GM12878 (cell line): ENCODE measurements around the gene RAD18. TPM values are rescaled to one million over a fixed set of nuclear protein-coding genes. Genes with fewer than 3 reads are reported as not detected.

Experiments
- ATAC-seq: fragments of 200-7000 bp; cut with Tn5 transposase; 3 replicates; pipeline ENCODE4 v1.9.1; 2020; ENCODE audit warnings: mild to moderate bottlenecking, moderate library complexity
- BruUV-seq: library from RNA; stranded (reverse); fragments of 400-500 nt; replicated peaks from 2 replicates; lab custom pipeline; 2021; lab: Mats Ljungman, UMichigan
- CTCF ChIA-PET: fragments of 300-600 bp; sonication (Branson Sonifier 250); formaldehyde crosslinking; extraction: SDS; loops from one replicate; lab custom pipeline; 2021; ENCODE audit warnings: inconsistent platforms; lab: Yijun Ruan, JAX
- POLR2A ChIA-PET: fragments of 350-600 bp; formaldehyde crosslinking; extraction: SDS; loops from one replicate; lab custom pipeline; 2021; ENCODE audit warnings: inconsistent platforms; lab: Charles Lee
- RAD21 ChIA-PET: fragments of 300-600 bp; sonication (Branson Sonifier 250); formaldehyde crosslinking; loops from one replicate; lab custom pipeline; 2023; ENCODE audit warnings: antibody characterized with exemption; ENCODE audit not compliant: unreplicated experiment; lab: Charles Lee
- SMC1A ChIA-PET: fragments of 300-600 bp; sonication (Branson Sonifier 250); formaldehyde crosslinking; loops from one replicate; lab custom pipeline; 2023; ENCODE audit not compliant: unreplicated experiment, uncharacterized antibody; lab: Charles Lee
- DNase-seq: peaks from one replicate; pipeline ENCODE4 v3.0.0-alpha.2; 2011; ENCODE audit warnings: low read depth, low spot score
- FAIRE-seq: peaks from 3 replicates; lab custom pipeline; 2011; peaks lifted over from hg19 to GRCh38; lab: Jason Lieb, UNC
- H2AFZ ChIP-seq: 2 replicates; pipeline ENCODE4 v1.6.0; 2011; ENCODE audit warnings: low read depth, low read length, control low read depth; ENCODE audit not compliant: control insufficient read depth
- H3K27ac ChIP-seq: 2 replicates; pipeline ENCODE4 v1.5.1; 2011; ENCODE audit warnings: control low read depth; ENCODE audit not compliant: control insufficient read depth, insufficient read depth
- H3K27me3 ChIP-seq, 2 experiments: replicated peaks in 1 of 2; 2 replicates each; pipeline versions ENCODE4 v1.6.0 to v1.6.1; 2011; ENCODE audit warnings: low read length in 1 of 2; ENCODE audit not compliant: control insufficient read depth in 2 of 2, insufficient read depth in 2 of 2
- H3K36me3 ChIP-seq, 2 experiments: 2 replicates each; pipeline ENCODE4 v1.5.1; 2011; ENCODE audit warnings: low read length in 1 of 2; ENCODE audit not compliant: control insufficient read depth in 2 of 2, insufficient read depth in 2 of 2
- H3K4me1 ChIP-seq: 2 replicates; pipeline ENCODE4 v1.6.1; 2011; ENCODE audit warnings: mild to moderate bottlenecking, low read length, moderate library complexity, mixed read lengths; ENCODE audit not compliant: control insufficient read depth, insufficient read depth
- H3K4me2 ChIP-seq: 2 replicates; pipeline ENCODE4 v1.6.0; 2011; ENCODE audit warnings: control low read depth; ENCODE audit not compliant: control insufficient read depth, insufficient read depth
- H3K4me3 ChIP-seq: fragments of 200-600 bp; sonication (generic); 2 replicates; pipeline ENCODE4 v1.5.1; 2016
- H3K79me2 ChIP-seq: 2 replicates; pipeline ENCODE4 v1.6.0; 2011; ENCODE audit warnings: low read length; ENCODE audit not compliant: control insufficient read depth, insufficient read depth
- H3K9ac ChIP-seq: 2 replicates; pipeline ENCODE4 v1.8.0; 2011; ENCODE audit warnings: low read length, control low read depth, mixed read lengths; ENCODE audit not compliant: control insufficient read depth, insufficient read depth
- H3K9me3 ChIP-seq: replicated peaks from 3 replicates; pipeline ENCODE4 v1.5.1; 2011; ENCODE audit warnings: mild to moderate bottlenecking, low read length; ENCODE audit not compliant: control insufficient read depth, insufficient read depth
- H4K20me1 ChIP-seq: 2 replicates; pipeline ENCODE4 v1.6.0; 2011; ENCODE audit not compliant: control insufficient read depth, insufficient read depth
- ASH2L ChIP-seq: fragments of 300-600, 200-600 bp; sonication (generic); IDR thresholded peaks from 2 replicates; pipeline ENCODE4 v1.6.1; 2017; ENCODE audit warnings: low read depth, mild to moderate bottlenecking, borderline replicate concordance
- CBFB ChIP-seq: IDR thresholded peaks from 2 replicates; pipeline ENCODE4 v1.6.1; 2016; ENCODE audit warnings: antibody characterized with exemption, low read depth
- CHD1 ChIP-seq: IDR thresholded peaks from 2 replicates; pipeline ENCODE4 v1.6.1; 2012; ENCODE audit warnings: low read depth, low read length, improper control_type of control experiment
- CHD2 ChIP-seq: IDR thresholded peaks from 2 replicates; pipeline ENCODE4 v1.6.1; 2011; ENCODE audit warnings: low read depth, low read length, improper control_type of control experiment, borderline replicate concordance
- JUND ChIP-seq: IDR thresholded peaks from 2 replicates; pipeline ENCODE4 v1.6.1; 2012; ENCODE audit warnings: low read depth, mild to moderate bottlenecking, low read length, improper control_type of control experiment, moderate library complexity
- KAT2A ChIP-seq: conservative IDR thresholded peaks from 2 replicates; pipeline ENCODE4 v1.6.1; 2011; ENCODE audit warnings: low read depth, low read length; ENCODE audit not compliant: control insufficient read depth
- MTA3 ChIP-seq: IDR thresholded peaks from 2 replicates; pipeline ENCODE4 v1.6.1; 2012; ENCODE audit warnings: low read length, inconsistent platforms, borderline replicate concordance
- NFIC ChIP-seq: IDR thresholded peaks from 2 replicates; pipeline ENCODE4 v1.6.1; 2012; ENCODE audit warnings: low read depth, mild to moderate bottlenecking, inconsistent platforms, low read length, moderate library complexity
- NR2C1 ChIP-seq: fragments of 450-650 bp; IDR thresholded peaks from 2 replicates; pipeline ENCODE4 v1.6.1; 2017; ENCODE audit warnings: antibody characterized with exemption, mild to moderate bottlenecking, moderate library complexity
- RUNX3 ChIP-seq: IDR thresholded peaks from 2 replicates; pipeline ENCODE4 v1.6.1; 2012; ENCODE audit warnings: low read length, inconsistent platforms
- SIN3A ChIP-seq: IDR thresholded peaks from 2 replicates; pipeline ENCODE4 v1.6.1; 2012; ENCODE audit warnings: low read depth, low read length, improper control_type of control experiment
- SMC3 ChIP-seq: IDR thresholded peaks from 2 replicates; pipeline ENCODE4 v1.6.1; 2011; ENCODE audit warnings: low read length, improper control_type of control experiment, borderline replicate concordance
- TCF7 ChIP-seq: IDR thresholded peaks from 2 replicates; pipeline ENCODE4 v1.6.1; 2014; ENCODE audit warnings: antibody characterized with exemption, borderline replicate concordance
- WGBS: methylation state at CpG from one replicate; pipeline ENCODE4 v1.1.6; 2016; ENCODE audit warnings: low lambda C conversion rate; ENCODE audit not compliant: insufficient replicate concordance, insufficient coverage; ENCODE audit errors: missing lambda C conversion rate; 5-methylcytosine and 5-hydroxymethylcytosine counted together
- in situ Hi-C: fragments of 300-500 bp; cut with MboI; formaldehyde crosslinking; loops from 9 replicates; pipeline ENCODE4 v1.14.3; 2018; ENCODE audit warnings: mixed read lengths
- intact Hi-C: fragments of 100-400 bp; cut with micrococcal nuclease; formaldehyde crosslinking; loops from one replicate; pipeline ENCODE4 v1.14.2; 2022; ENCODE audit not compliant: unreplicated experiment
- polyA plus RNA-seq, 11 experiments: library from polyadenylated mRNA; depleted of rRNA in 4 of 11; unstranded in 6 of 11; stranded (reverse) in 5 of 11; fragments of >200 nt; fragmentation: Nextera tagmentation in 4 of 11; fragmentation: Illumina TruSeq in 1 of 11; extraction: Ambion mirVana in 4 of 11; extraction: Trizol in 1 of 11; gene quantifications; 1 replicate in 1 of 11; 2 replicates in 10 of 11; pipeline versions ENCODE4 v1.2.1 to v1.2.3, GENCODE V29; 2011 to 2016; ENCODE audit warnings: inconsistent platforms in 2 of 11, missing spikeins in 2 of 11, low read depth in 1 of 11
- total RNA-seq, 4 experiments: library from RNA; depleted of rRNA in 3 of 4; stranded (reverse); fragments of >200 nt in 3 of 4; fragmentation: Illumina TruSeq in 1 of 4; extraction: Trizol in 1 of 4; gene quantifications; 2 replicates each; pipeline versions ENCODE4 v1.2.1 to v1.2.3, GENCODE V29; 2013 to 2021
- TF ChIP-seq, protein P1 (sequence below): IDR thresholded peaks from 2 replicates; pipeline ENCODE4 v1.6.1; 2012; ENCODE audit warnings: improper control_type of control experiment, low read depth, low read length; ENCODE audit not compliant: insufficient replicate concordance
- TF ChIP-seq, protein P2 (sequence below): fragments of 450-650 bp; conservative IDR thresholded peaks from 2 replicates; pipeline ENCODE4 v1.6.1; 2017; ENCODE audit warnings: mild to moderate bottlenecking, moderate library complexity
- TF ChIP-seq, protein P3 (sequence below): fragments of 450-650 bp; IDR thresholded peaks from 2 replicates; pipeline ENCODE4 v1.6.1; 2017; ENCODE audit warnings: mild to moderate bottlenecking, low read depth, inconsistent platforms; ENCODE audit not compliant: poor library complexity, severe bottlenecking

The RAD18 gene
- total and polyA plus RNA-seq, 10 of the 15 experiments (the other 5 are each of a cell fraction or from before 2014, with no cell fraction given), result 8.7 to 38.6 (median 19.2) TPM

DNA sequence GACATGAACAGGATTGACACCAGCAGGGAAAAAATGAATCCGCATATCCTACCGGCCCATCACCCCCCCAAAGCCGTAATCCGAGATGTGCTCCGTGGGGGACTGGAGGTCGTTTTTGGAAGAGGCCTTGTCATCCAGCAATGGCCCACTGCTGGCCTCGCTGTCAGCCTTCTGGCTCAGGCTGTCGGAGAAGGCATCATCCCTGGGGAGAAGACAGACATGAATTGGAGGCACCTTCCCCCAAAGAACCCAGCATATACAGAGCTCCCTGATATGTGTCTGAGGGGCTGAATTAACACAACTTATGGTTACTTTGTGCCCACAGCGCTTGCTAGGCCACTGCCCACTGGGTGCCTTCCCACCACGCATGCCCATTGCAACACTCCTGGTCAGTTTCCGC, 29.6 kb upstream of the RAD18 start:
- Histone ChIP-seq H3K4me3 (no peak overlapping the region), H3K27ac (no peak overlapping the region), H3K9ac (no peak overlapping the region), H3K79me2 (no peaks in the 10 kb centered on the region), H4K20me1 (no peaks in the 10 kb centered on the region), H3K4me2 (no peak overlapping the region), H2AFZ (no peak overlapping the region), H3K4me1 (no peaks in the 10 kb centered on the region), H3K27me3 (no peaks in the 10 kb centered on the region; a peak in 1 of 4 replicates), H3K9me3 (no peaks in the 10 kb centered on the region), H3K36me3 (no peaks in the 10 kb centered on the region)
- intact Hi-C loops (no loop called here), in situ Hi-C loops (no loop called here)
- FAIRE-seq (no peak), DNase-seq (no peak), ATAC-seq (no peak)
- ChIA-PET CTCF (interaction anchor here (1.0 to 2.9 kb wide), 4 partner anchors 20 to 310 kb away, joined by 3 to 9 read pairs (median 6); partner anchors contain the start of gene SRGAP3), RAD21 (interaction anchor here (0.7 kb wide), 1 partner anchor 46 kb away, joined by 3 read pairs; no protein-coding TSS in a partner anchor), POLR2A (no interaction called here), SMC1A (no interaction called here)
- no TSS peak for BruUV-seq
- 65% methylated on average over 11 of the region's 11 CpGs for WGBS
- TF ChIP-seq JUND, result no peak
- no peak for TF ChIP-seq CBFB
- TF ChIP-seq, protein P1, sequence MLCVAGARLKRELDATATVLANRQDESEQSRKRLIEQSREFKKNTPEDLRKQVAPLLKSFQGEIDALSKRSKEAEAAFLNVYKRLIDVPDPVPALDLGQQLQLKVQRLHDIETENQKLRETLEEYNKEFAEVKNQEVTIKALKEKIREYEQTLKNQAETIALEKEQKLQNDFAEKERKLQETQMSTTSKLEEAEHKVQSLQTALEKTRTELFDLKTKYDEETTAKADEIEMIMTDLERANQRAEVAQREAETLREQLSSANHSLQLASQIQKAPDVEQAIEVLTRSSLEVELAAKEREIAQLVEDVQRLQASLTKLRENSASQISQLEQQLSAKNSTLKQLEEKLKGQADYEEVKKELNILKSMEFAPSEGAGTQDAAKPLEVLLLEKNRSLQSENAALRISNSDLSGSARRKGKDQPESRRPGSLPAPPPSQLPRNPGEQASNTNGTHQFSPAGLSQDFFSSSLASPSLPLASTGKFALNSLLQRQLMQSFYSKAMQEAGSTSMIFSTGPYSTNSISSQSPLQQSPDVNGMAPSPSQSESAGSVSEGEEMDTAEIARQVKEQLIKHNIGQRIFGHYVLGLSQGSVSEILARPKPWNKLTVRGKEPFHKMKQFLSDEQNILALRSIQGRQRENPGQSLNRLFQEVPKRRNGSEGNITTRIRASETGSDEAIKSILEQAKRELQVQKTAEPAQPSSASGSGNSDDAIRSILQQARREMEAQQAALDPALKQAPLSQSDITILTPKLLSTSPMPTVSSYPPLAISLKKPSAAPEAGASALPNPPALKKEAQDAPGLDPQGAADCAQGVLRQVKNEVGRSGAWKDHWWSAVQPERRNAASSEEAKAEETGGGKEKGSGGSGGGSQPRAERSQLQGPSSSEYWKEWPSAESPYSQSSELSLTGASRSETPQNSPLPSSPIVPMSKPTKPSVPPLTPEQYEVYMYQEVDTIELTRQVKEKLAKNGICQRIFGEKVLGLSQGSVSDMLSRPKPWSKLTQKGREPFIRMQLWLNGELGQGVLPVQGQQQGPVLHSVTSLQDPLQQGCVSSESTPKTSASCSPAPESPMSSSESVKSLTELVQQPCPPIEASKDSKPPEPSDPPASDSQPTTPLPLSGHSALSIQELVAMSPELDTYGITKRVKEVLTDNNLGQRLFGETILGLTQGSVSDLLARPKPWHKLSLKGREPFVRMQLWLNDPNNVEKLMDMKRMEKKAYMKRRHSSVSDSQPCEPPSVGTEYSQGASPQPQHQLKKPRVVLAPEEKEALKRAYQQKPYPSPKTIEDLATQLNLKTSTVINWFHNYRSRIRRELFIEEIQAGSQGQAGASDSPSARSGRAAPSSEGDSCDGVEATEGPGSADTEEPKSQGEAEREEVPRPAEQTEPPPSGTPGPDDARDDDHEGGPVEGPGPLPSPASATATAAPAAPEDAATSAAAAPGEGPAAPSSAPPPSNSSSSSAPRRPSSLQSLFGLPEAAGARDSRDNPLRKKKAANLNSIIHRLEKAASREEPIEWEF, result no peak
- no peak for TF ChIP-seq ASH2L
- no peak for TF ChIP-seq CHD2
- TF ChIP-seq NR2C1, result no peak
- no peak for TF ChIP-seq RUNX3
- no peak for TF ChIP-seq SIN3A
- no peak for TF ChIP-seq SMC3
- TF ChIP-seq, protein P2, sequence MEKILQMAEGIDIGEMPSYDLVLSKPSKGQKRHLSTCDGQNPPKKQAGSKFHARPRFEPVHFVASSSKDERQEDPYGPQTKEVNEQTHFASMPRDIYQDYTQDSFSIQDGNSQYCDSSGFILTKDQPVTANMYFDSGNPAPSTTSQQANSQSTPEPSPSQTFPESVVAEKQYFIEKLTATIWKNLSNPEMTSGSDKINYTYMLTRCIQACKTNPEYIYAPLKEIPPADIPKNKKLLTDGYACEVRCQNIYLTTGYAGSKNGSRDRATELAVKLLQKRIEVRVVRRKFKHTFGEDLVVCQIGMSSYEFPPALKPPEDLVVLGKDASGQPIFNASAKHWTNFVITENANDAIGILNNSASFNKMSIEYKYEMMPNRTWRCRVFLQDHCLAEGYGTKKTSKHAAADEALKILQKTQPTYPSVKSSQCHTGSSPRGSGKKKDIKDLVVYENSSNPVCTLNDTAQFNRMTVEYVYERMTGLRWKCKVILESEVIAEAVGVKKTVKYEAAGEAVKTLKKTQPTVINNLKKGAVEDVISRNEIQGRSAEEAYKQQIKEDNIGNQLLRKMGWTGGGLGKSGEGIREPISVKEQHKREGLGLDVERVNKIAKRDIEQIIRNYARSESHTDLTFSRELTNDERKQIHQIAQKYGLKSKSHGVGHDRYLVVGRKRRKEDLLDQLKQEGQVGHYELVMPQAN, result no peak
- TF ChIP-seq KAT2A, result no peak
- no peak for TF ChIP-seq MTA3
- TF ChIP-seq TCF7, result no peak
- TF ChIP-seq, protein P3, sequence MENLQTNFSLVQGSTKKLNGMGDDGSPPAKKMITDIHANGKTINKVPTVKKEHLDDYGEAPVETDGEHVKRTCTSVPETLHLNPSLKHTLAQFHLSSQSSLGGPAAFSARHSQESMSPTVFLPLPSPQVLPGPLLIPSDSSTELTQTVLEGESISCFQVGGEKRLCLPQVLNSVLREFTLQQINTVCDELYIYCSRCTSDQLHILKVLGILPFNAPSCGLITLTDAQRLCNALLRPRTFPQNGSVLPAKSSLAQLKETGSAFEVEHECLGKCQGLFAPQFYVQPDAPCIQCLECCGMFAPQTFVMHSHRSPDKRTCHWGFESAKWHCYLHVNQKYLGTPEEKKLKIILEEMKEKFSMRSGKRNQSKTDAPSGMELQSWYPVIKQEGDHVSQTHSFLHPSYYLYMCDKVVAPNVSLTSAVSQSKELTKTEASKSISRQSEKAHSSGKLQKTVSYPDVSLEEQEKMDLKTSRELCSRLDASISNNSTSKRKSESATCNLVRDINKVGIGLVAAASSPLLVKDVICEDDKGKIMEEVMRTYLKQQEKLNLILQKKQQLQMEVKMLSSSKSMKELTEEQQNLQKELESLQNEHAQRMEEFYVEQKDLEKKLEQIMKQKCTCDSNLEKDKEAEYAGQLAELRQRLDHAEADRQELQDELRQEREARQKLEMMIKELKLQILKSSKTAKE, result no peak
- no peak for TF ChIP-seq CHD1
- TF ChIP-seq NFIC, result no peak
